ENCODE measurements around the gene GLOD5.

The GLOD5 gene

GRCh38 chrX:48798318-48798717 lies 36.8 kb downstream of the GLOD5 start:
- ChIA-PET POLR2A (interaction anchor here (0.6 to 1.2 kb wide), 2 partner anchors 22 to 99 kb away, joined by 3 to 4 read pairs; partner anchors contain the start of genes PQBP1 and TIMM17B), CTCF (no interaction called here)
- Histone ChIP-seq H3K27ac (ENCODE audit: extremely low read depth, low read depth, low read length) (no peak overlapping the region), H3K36me3 (ENCODE audit: control insufficient read depth in 2 of 2, insufficient read depth in 1 of 2, low read length in 2 of 2) (peaks cover 0 to 4% of the 10 kb centered on the region in 2 experiments; a peak in 1 of 3 replicates), H3K9me3 (ENCODE audit: control insufficient read depth, insufficient read depth, low read depth, low read length) (no peaks in the 10 kb centered on the region), H3K4me3 (ENCODE audit: low read depth, low read length) (no peak overlapping the region), H3K4me1 (ENCODE audit: control insufficient read depth, insufficient read depth, low read length) (peaks cover 4% of the 10 kb centered on the region; the same call in 1 of the 2 replicates)
- TF ChIP-seq ZBTB20 (tag by site-specific recombination; IDR thresholded peaks at IDR 0.05) (0 out of 2 replicates have a peak, but pooled peaks have one; percentile 15), REPIN1 (tag by site-specific recombination; IDR thresholded peaks at IDR 0.05; ENCODE audit: low read depth) (no peak), ZFP41 (tag by site-specific recombination; IDR thresholded peaks at IDR 0.05; ENCODE audit: borderline replicate concordance) (no peak), OVOL3 (tag by site-specific recombination; IDR thresholded peaks at IDR 0.05) (no peak), ZNF600 (tag by site-specific recombination; IDR thresholded peaks at IDR 0.05) (no peak)

GRCh38 chrX:48800574-48801279 lies 39.2 kb downstream of the GLOD5 start:
- CTCF ChIA-PET, result interaction anchor here (0.9 kb wide), 1 partner anchor 138 kb away, joined by 5 read pairs; no protein-coding TSS in a partner anchor
- H3K36me3 ChIP-seq (ENCODE audit: control insufficient read depth in 2 of 2, insufficient read depth in 1 of 2, low read length in 2 of 2), result peaks cover 10 to 26% of the 10 kb centered on the region in 2 experiments; a peak in 2 of 3 replicates
- POLR2A ChIA-PET, result interaction anchor here (0.8 to 1.8 kb wide), 9 partner anchors 12 to 468 kb away, joined by 3 to 16 read pairs (median 5); partner anchors contain the start of genes EBP, PQBP1, SLC35A2 and TIMM17B

DNA sequence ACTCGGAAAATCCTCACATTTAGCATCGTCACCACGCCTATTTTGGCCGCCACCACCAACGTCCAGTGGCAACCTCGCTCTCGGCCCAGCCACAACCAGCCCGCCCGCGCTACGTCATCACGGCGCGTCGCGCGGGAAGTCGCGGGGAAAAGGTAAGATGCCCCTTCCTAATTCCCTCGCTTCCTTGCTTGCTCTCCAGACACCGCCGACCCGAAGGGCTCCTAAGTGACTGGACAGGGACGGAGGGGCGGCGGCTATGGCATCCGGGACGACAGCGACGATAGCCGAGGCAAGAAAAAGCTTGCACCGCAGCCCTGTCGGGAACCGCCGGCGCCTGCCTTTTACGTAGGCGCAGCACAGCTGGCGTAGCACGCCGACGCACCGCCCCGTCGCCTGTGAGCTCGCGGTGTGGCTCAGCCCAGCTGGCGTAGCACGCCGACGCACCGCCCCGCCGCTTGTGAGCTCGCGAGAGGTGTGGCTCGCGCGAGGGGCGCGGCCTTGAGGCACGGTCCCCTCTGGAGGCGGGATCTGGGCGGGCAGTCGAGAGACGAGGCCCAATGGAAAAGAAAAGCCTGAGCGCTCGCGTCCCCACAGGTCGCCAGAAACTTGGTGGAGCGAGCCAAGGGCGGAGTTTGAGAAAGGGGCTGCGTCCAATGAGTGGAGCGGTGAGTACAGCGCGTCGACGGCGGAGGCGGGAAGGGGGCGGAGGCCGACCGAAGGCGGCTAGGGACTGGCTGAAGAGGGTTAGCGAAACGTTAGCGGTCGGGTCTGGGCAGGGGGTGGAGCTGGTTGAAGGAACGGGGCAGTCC lies 39.9 kb downstream of the GLOD5 start, which contains the start of gene HDAC6:
Gene HDAC6, plus strand, starts transcription at position 788 of the 809 bp plus-strand sequence. CDS start 626 bp downstream, outside the sequence.
- Histone ChIP-seq H3K4me3 (ENCODE audit: low read depth, low read length) (peak within 1 kb of the TSS; percentile 80), H3K36me3 (ENCODE audit: control insufficient read depth in 2 of 2, insufficient read depth in 1 of 2, low read length in 2 of 2) (peaks cover 10 to 32% of the 10 kb centered on the region in 2 experiments; a peak in 2 of 3 replicates), H3K4me1 (ENCODE audit: control insufficient read depth, insufficient read depth, low read length) (peaks cover 4% of the 10 kb centered on the region; the same call in 1 of the 2 replicates), H3K9me3 (ENCODE audit: control insufficient read depth, insufficient read depth, low read depth, low read length) (no peaks in the 10 kb centered on the region), H3K27ac (ENCODE audit: extremely low read depth, low read depth, low read length) (peak within 1 kb of the TSS; percentile 85)
- ChIA-PET CTCF (interaction anchor here (0.5 to 0.9 kb wide), 3 partner anchors 92 to 137 kb away, joined by 3 to 6 read pairs (median 5); no protein-coding TSS in a partner anchor), POLR2A (interaction anchor here (0.6 to 1.8 kb wide), 16 partner anchors 9 to 467 kb away, joined by 3 to 16 read pairs (median 4); partner anchors contain the start of genes EBP, OTUD5, PQBP1 and SLC35A2)
- peak; percentile 44; the same call in 1 of the 2 replicates for TF ChIP-seq ZFP37 (tag by site-specific recombination; IDR thresholded peaks at IDR 0.05)
- peak; percentile 96 for TF ChIP-seq ZFHX2 (tag by site-specific recombination; conservative IDR thresholded peaks at IDR 0.05)
- TF ChIP-seq SCRT2 (tag by site-specific recombination; IDR thresholded peaks at IDR 0.05), result no peak
- peak; percentile 70 for TF ChIP-seq ZNF580 (tag by site-specific recombination; IDR thresholded peaks at IDR 0.05)
- peak; percentile 92 for TF ChIP-seq ZNF324 (tag by site-specific recombination; IDR thresholded peaks at IDR 0.05)
- TF ChIP-seq ZBTB21 (tag by site-specific recombination; IDR thresholded peaks at IDR 0.05), result peak; percentile 93
- peak; percentile 28; the same call in 1 of the 2 replicates for TF ChIP-seq TRIM28 (IDR thresholded peaks at IDR 0.05; ENCODE audit: borderline replicate concordance, low read length)
- TF ChIP-seq ZNF354C (tag by site-specific recombination; IDR thresholded peaks at IDR 0.05; ENCODE audit: borderline replicate concordance, low read depth), result no peak
- no peak for TF ChIP-seq MYNN (tag by site-specific recombination; IDR thresholded peaks at IDR 0.05; ENCODE audit: borderline replicate concordance)
- no peak for TF ChIP-seq SETDB1 (IDR thresholded peaks at IDR 0.05; ENCODE audit: insufficient read length, low read length)
- peak; percentile 93 for TF ChIP-seq ZNF2 (tag by site-specific recombination; IDR thresholded peaks at IDR 0.05)
- TF ChIP-seq KLF10 (tag by site-specific recombination; IDR thresholded peaks at IDR 0.05), result peak; percentile 94
- TF ChIP-seq, protein P1, sequence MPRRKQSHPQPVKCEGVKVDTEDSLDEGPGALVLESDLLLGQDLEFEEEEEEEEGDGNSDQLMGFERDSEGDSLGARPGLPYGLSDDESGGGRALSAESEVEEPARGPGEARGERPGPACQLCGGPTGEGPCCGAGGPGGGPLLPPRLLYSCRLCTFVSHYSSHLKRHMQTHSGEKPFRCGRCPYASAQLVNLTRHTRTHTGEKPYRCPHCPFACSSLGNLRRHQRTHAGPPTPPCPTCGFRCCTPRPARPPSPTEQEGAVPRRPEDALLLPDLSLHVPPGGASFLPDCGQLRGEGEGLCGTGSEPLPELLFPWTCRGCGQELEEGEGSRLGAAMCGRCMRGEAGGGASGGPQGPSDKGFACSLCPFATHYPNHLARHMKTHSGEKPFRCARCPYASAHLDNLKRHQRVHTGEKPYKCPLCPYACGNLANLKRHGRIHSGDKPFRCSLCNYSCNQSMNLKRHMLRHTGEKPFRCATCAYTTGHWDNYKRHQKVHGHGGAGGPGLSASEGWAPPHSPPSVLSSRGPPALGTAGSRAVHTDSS (tag by site-specific recombination; IDR thresholded peaks at IDR 0.05), result no peak
- TF ChIP-seq SP2 (tag by site-specific recombination; IDR thresholded peaks at IDR 0.05), result peak; percentile 96
- TF ChIP-seq KLF8 (tag by site-specific recombination; IDR thresholded peaks at IDR 0.05), result peak; percentile 94

More at GRCh38 chrX:48800574-48801279, 39.2 kb downstream of the GLOD5 start:
- Histone ChIP-seq H3K4me1 (ENCODE audit: control insufficient read depth, insufficient read depth, low read length) (peaks cover 4% of the 10 kb centered on the region; the same call in 1 of the 2 replicates), H3K9me3 (ENCODE audit: control insufficient read depth, insufficient read depth, low read depth, low read length) (no peaks in the 10 kb centered on the region), H3K4me3 (ENCODE audit: low read depth, low read length) (peak overlapping the region; percentile 80), H3K27ac (ENCODE audit: extremely low read depth, low read depth, low read length) (peak overlapping the region; percentile 85)
- TF ChIP-seq, protein P2, sequence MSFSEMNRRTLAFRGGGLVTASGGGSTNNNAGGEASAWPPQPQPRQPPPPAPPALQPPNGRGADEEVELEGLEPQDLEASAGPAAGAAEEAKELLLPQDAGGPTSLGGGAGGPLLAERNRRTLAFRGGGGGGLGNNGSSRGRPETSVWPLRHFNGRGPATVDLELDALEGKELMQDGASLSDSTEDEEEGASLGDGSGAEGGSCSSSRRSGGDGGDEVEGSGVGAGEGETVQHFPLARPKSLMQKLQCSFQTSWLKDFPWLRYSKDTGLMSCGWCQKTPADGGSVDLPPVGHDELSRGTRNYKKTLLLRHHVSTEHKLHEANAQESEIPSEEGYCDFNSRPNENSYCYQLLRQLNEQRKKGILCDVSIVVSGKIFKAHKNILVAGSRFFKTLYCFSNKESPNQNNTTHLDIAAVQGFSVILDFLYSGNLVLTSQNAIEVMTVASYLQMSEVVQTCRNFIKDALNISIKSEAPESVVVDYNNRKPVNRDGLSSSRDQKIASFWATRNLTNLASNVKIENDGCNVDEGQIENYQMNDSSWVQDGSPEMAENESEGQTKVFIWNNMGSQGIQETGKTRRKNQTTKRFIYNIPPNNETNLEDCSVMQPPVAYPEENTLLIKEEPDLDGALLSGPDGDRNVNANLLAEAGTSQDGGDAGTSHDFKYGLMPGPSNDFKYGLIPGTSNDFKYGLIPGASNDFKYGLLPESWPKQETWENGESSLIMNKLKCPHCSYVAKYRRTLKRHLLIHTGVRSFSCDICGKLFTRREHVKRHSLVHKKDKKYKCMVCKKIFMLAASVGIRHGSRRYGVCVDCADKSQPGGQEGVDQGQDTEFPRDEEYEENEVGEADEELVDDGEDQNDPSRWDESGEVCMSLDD (tag by site-specific recombination; IDR thresholded peaks at IDR 0.05), result no peak
- TF ChIP-seq BCL11B (tag by site-specific recombination; IDR thresholded peaks at IDR 0.05; ENCODE audit: low read depth) (peak; percentile 47; the same call in 1 of the 2 replicates), ZFHX2 (tag by site-specific recombination; conservative IDR thresholded peaks at IDR 0.05) (peak; percentile 91), EGR2 (tag by site-specific recombination; IDR thresholded peaks at IDR 0.05; ENCODE audit: low read depth) (peak; percentile 98), ZNF335 (tag by site-specific recombination; conservative IDR thresholded peaks at IDR 0.05) (peak; percentile 96), ZIC2 (tag by site-specific recombination; IDR thresholded peaks at IDR 0.05) (peak; percentile 67), GLIS2 (tag by site-specific recombination; IDR thresholded peaks at IDR 0.05) (no peak), GLI2 (tag by site-specific recombination; IDR thresholded peaks at IDR 0.05; ENCODE audit: borderline replicate concordance, low read depth) (no peak)

Measured in HEK293 (cell line).